Caco-2 (cell line): ENCODE measurements around the gene GRM5. TPM values are rescaled to one million over a fixed set of nuclear protein-coding genes. Genes with fewer than 3 reads are reported as not detected.
"Not testable (repeated sequence)": the region's sequence is repeated elsewhere in the genome, so short reads cannot be mapped to it uniquely, and the experiment has no call there.

Experiments used
- BruUV-seq: library from RNA; stranded (reverse); fragments of 400-500 nt; replicated peaks from 2 replicates; lab custom pipeline; 2021; lab: Mats Ljungman, UMichigan
- CTCF ChIA-PET: fragments of 300-600 bp; sonication (Branson Sonifier 250); formaldehyde crosslinking; loops from one replicate; lab custom pipeline; 2022; ENCODE audit warnings: antibody characterized with exemption; lab: Charles Lee
- POLR2A ChIA-PET: fragments of 300-600 bp; sonication (Branson Sonifier 250); formaldehyde crosslinking; loops from one replicate; lab custom pipeline; 2022; ENCODE audit warnings: antibody characterized with exemption; lab: Charles Lee
- DNase-seq, 2 experiments: peaks; one replicate each; pipeline versions ENCODE4 v3.0.0 to v3.0.0-alpha.2; 2020 to 2022
- H3K27me3 ChIP-seq: replicated peaks from 2 replicates; pipeline ENCODE4 v1.6.0; 2011; ENCODE audit warnings: low read length; ENCODE audit not compliant: control insufficient read depth, insufficient read depth
- H3K36me3 ChIP-seq: 2 replicates; pipeline ENCODE4 v1.5.1; 2011; ENCODE audit warnings: low read length; ENCODE audit not compliant: control insufficient read depth, insufficient read depth
- H3K4me1 ChIP-seq: fragments of 250-450 bp; sonication (Bioruptor Pico); 2 replicates; pipeline ENCODE4 v1.5.1; 2020; ENCODE audit warnings: mild to moderate bottlenecking
- H3K4me3 ChIP-seq: 2 replicates; pipeline ENCODE4 v1.5.1; 2011; ENCODE audit warnings: low read depth, mild to moderate bottlenecking, control low read depth, low read length
- H3K9me3 ChIP-seq: fragments of 250-450 bp; sonication (Bioruptor Pico); 2 replicates; pipeline ENCODE4 v1.5.1; 2020; ENCODE audit warnings: mild to moderate bottlenecking, moderate library complexity
- H3K27ac Mint-ChIP-seq: one replicate; pipeline ENCODE4 v1.8.0; 2022; ENCODE audit warnings: mixed read lengths; ENCODE audit not compliant: unreplicated experiment
- H3K27me3 Mint-ChIP-seq: one replicate; pipeline ENCODE4 v1.8.0; 2022; ENCODE audit warnings: mixed read lengths; ENCODE audit not compliant: insufficient read depth, unreplicated experiment
- H3K36me3 Mint-ChIP-seq: one replicate; pipeline ENCODE4 v1.8.0; 2022; ENCODE audit warnings: mild to moderate bottlenecking, mixed read lengths; ENCODE audit not compliant: insufficient read depth, unreplicated experiment
- H3K4me1 Mint-ChIP-seq: one replicate; pipeline ENCODE4 v1.8.0; 2022; ENCODE audit warnings: low read depth, mixed read lengths; ENCODE audit not compliant: unreplicated experiment
- H3K4me3 Mint-ChIP-seq: one replicate; pipeline ENCODE4 v1.8.0; 2022; ENCODE audit warnings: mild to moderate bottlenecking, moderate library complexity, mixed read lengths; ENCODE audit not compliant: unreplicated experiment
- H3K9me3 Mint-ChIP-seq: one replicate; pipeline ENCODE4 v1.8.0; 2022; ENCODE audit warnings: mixed read lengths; ENCODE audit not compliant: unreplicated experiment
- CTCF ChIP-seq, 2 experiments: fragments of 200-600 bp in 1 of 2; IDR thresholded peaks; 1 replicate in 1 of 2; 2 replicates in 1 of 2; pipeline versions ENCODE4 v1.5.1 to v1.8.0; 2011 to 2022; ENCODE audit warnings: antibody characterized with exemption in 1 of 2, control low read depth in 1 of 2, inconsistent platforms in 1 of 2, low read depth in 1 of 2, low read length in 1 of 2, mild to moderate bottlenecking in 1 of 2, moderate library complexity in 1 of 2; ENCODE audit not compliant: insufficient read depth in 1 of 2, severe bottlenecking in 1 of 2, unreplicated experiment in 1 of 2
- intact Hi-C: fragments of 100-400 bp; cut with micrococcal nuclease; formaldehyde crosslinking; loops from one replicate; pipeline ENCODE4 v1.10.0; 2022; ENCODE audit not compliant: unreplicated experiment
- total RNA-seq: library from RNA; stranded (reverse); gene quantifications from 2 replicates; pipeline ENCODE4 v1.2.3, GENCODE V29; 2022

The GRM5 gene
- total RNA-seq, 1 experiment from 2014 or later = not detected

DNA sequence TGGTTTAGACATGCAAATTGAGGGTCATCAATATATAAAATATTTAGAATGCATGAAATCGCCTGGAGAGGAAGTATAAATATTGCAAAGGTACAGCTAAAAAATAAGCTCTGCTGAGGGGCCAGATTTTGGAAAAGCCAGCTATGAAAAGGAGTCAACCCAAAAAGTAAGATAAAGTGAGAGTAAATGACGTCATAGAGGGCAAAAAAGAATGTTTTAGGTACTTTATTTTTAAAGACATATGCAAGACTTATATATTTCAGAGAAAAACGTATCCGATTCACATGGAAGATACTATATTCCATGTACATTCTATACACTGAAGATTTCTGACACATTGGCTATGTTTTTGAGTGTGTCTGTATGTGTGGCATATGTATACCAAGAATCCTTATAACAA lies 13.6 kb downstream of the GRM5 start:
- Histone ChIP-seq H3K27me3 (no peaks in the 10 kb centered on the region), H3K4me3 (no peak overlapping the region), H3K36me3 (no peaks in the 10 kb centered on the region), H3K9me3 (peaks cover 4% of the 10 kb centered on the region; the same call in 1 of the 2 replicates), H3K4me1 (no peaks in the 10 kb centered on the region)
- ChIA-PET CTCF (interaction anchor here (0.7 kb wide), 1 partner anchor 74 kb away, joined by 3 read pairs; no protein-coding TSS in a partner anchor), POLR2A (no interaction called here)
- no peak for DNase-seq
- no peaks in the 10 kb centered on the region for H3K4me1 Mint-ChIP-seq
- H3K27ac Mint-ChIP-seq = no peak overlapping the region
- TF ChIP-seq CTCF (IDR thresholded peaks at IDR 0.05; ENCODE audit: insufficient read depth in 1 of 2, low read depth in 1 of 2, low read length in 1 of 2, severe bottlenecking in 1 of 2, unreplicated experiment in 1 of 2) = no peak
- intact Hi-C loops = no loop called here
- no peak overlapping the region for H3K4me3 Mint-ChIP-seq
- no peaks in the 10 kb centered on the region for H3K9me3 Mint-ChIP-seq
- H3K27me3 Mint-ChIP-seq = peaks cover 3% of the 10 kb centered on the region
- no TSS peak for BruUV-seq
- H3K36me3 Mint-ChIP-seq = no peaks in the 10 kb centered on the region

GRCh38 chr11:89047159-89047558 lies 18.6 kb downstream of the GRM5 start:
- H3K36me3 ChIP-seq, DNase-seq, CTCF ChIA-PET, POLR2A ChIA-PET, H3K27ac Mint-ChIP-seq, H3K9me3 ChIP-seq, H3K4me1 ChIP-seq, H3K36me3 Mint-ChIP-seq, H3K27me3 ChIP-seq, H3K4me3 ChIP-seq, intact Hi-C loops, BruUV-seq, H3K9me3 Mint-ChIP-seq, H3K4me1 Mint-ChIP-seq, H3K27me3 Mint-ChIP-seq, H3K4me3 Mint-ChIP-seq: not testable (repeated sequence)

- H3K4me3 Mint-ChIP-seq, DNase-seq, intact Hi-C loops, CTCF ChIA-PET, H3K27me3 ChIP-seq, H3K27ac Mint-ChIP-seq, H3K36me3 ChIP-seq, H3K27me3 Mint-ChIP-seq, BruUV-seq, H3K9me3 Mint-ChIP-seq, H3K36me3 Mint-ChIP-seq, H3K4me1 Mint-ChIP-seq, POLR2A ChIA-PET, H3K9me3 ChIP-seq, H3K4me1 ChIP-seq, H3K4me3 ChIP-seq: not testable (repeated sequence)
Observed at GRCh38 chr11:89043861-89044588, 21.8 kb downstream of the GRM5 start.

- H3K9me3 Mint-ChIP-seq, H3K27me3 Mint-ChIP-seq: not testable (repeated sequence)
Observed at GRCh38 chr11:89029671-89030070, 36.1 kb downstream of the GRM5 start.

More at GRCh38 chr11:89029671-89030070, 36.1 kb downstream of the GRM5 start:
- DNase-seq, H3K36me3 ChIP-seq, H3K4me3 Mint-ChIP-seq, H3K27ac Mint-ChIP-seq, H3K4me1 Mint-ChIP-seq, CTCF ChIA-PET, POLR2A ChIA-PET, intact Hi-C loops, H3K36me3 Mint-ChIP-seq, BruUV-seq, H3K27me3 ChIP-seq, H3K9me3 ChIP-seq, H3K4me1 ChIP-seq, H3K4me3 ChIP-seq: not testable (repeated sequence)
